Measurements from ENCODE around the gene FAM136A. TPM values are rescaled to one million over a fixed set of nuclear protein-coding genes. Genes with fewer than 3 reads are reported as not detected.

FAM136A gene
- total RNA-seq, 1 experiment from 2014 or later: 39.3 TPM

DNA sequence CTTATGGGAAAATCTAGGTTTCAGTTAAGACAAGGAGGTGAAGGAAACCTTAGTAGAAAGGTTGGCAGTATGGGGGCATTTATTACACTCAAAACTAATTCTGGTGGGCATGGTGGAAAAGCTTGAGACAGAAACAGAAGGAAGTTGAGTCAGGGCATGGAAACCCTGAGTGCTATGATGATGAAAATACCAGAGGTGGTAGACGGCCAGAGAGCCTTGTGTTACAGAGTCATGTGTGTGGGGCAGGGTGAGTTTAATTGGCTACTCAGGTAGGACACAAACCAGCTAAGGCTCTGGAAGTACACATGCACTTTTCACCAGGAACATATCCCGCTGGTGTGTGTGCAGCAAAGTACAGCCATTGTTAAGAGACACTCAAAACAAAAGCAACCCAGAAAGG lies 20.7 kb upstream of the FAM136A start:
- H3K4me2 ChIP-seq: no peak overlapping the region
- intact Hi-C loops (cut with micrococcal nuclease; ENCODE audit: unreplicated experiment): no loop called here
- no peaks in the 10 kb centered on the region for H3K36me3 ChIP-seq (ENCODE audit: low read depth)
- no TSS peak for BruUV-seq (replicated peaks)
- no peak overlapping the region for H3K4me3 ChIP-seq
- no peaks in the 10 kb centered on the region for H4K20me1 ChIP-seq (ENCODE audit: insufficient read depth)
- no peak overlapping the region for H3K27ac ChIP-seq
- no peaks in the 10 kb centered on the region for H3K4me1 ChIP-seq (replicated peaks; ENCODE audit: insufficient read depth)
- DNase-seq: no peak
- H3F3A ChIP-seq (ENCODE audit: insufficient read depth, low read depth): peaks cover 2% of the 10 kb centered on the region; the same call in 1 of the 2 replicates
- TF ChIP-seq, protein P1, sequence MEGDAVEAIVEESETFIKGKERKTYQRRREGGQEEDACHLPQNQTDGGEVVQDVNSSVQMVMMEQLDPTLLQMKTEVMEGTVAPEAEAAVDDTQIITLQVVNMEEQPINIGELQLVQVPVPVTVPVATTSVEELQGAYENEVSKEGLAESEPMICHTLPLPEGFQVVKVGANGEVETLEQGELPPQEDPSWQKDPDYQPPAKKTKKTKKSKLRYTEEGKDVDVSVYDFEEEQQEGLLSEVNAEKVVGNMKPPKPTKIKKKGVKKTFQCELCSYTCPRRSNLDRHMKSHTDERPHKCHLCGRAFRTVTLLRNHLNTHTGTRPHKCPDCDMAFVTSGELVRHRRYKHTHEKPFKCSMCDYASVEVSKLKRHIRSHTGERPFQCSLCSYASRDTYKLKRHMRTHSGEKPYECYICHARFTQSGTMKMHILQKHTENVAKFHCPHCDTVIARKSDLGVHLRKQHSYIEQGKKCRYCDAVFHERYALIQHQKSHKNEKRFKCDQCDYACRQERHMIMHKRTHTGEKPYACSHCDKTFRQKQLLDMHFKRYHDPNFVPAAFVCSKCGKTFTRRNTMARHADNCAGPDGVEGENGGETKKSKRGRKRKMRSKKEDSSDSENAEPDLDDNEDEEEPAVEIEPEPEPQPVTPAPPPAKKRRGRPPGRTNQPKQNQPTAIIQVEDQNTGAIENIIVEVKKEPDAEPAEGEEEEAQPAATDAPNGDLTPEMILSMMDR (conservative IDR thresholded peaks at IDR 0.05): no peak
- TF ChIP-seq EZH2 (IDR thresholded peaks at IDR 0.05; ENCODE audit: low read depth): no peak
- H2AFZ ChIP-seq: no peak overlapping the region
- no peaks in the 10 kb centered on the region for H3K9me2 ChIP-seq (ENCODE audit: insufficient read depth)
- ChIA-PET POLR2A (ENCODE audit: unreplicated experiment) (no interaction called here), CTCF (no interaction called here)
- no peaks in the 10 kb centered on the region for H3K27me3 ChIP-seq (ENCODE audit: insufficient read depth, low read depth)
- H3K9me3 ChIP-seq (ENCODE audit: insufficient read depth, low read depth): no peaks in the 10 kb centered on the region
- no peaks in the 10 kb centered on the region for H3K79me2 ChIP-seq (ENCODE audit: low read depth)

DNA sequence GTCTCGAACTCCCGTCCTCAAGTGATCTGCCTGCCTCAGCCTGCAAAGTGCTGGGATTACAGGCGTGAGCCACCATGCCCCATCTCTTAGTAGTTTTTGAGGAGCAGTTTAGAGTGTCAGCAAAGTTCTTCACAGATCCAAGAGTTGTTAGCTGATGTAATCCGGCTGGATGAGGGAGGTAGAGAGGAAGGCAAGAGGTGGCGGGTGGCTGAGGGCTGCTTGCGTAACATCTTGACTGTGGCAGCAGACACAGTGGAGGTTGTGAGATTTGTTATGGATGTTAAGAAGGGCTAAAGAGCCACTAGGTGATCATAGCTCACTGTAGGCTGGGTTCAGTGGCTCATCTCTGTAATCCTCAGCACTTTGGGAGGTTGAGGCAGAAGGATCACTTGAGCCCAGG lies 19.5 kb upstream of the FAM136A start:
- Histone ChIP-seq H3K9me3 (ENCODE audit: insufficient read depth, low read depth) (no peaks in the 10 kb centered on the region), H3K36me3 (ENCODE audit: low read depth) (no peaks in the 10 kb centered on the region), H3F3A (ENCODE audit: insufficient read depth, low read depth) (no peaks in the 10 kb centered on the region), H3K4me3 (no peak overlapping the region), H3K27me3 (ENCODE audit: insufficient read depth, low read depth) (no peaks in the 10 kb centered on the region), H3K27ac (no peak overlapping the region), H3K4me2 (no peak overlapping the region), H3K9me2 (ENCODE audit: insufficient read depth) (no peaks in the 10 kb centered on the region), H3K79me2 (ENCODE audit: low read depth) (no peaks in the 10 kb centered on the region), H3K4me1 (replicated peaks; ENCODE audit: insufficient read depth) (no peaks in the 10 kb centered on the region), H4K20me1 (ENCODE audit: insufficient read depth) (no peaks in the 10 kb centered on the region), H2AFZ (no peak overlapping the region)
- ChIA-PET POLR2A (ENCODE audit: unreplicated experiment) (no interaction called here), CTCF (interaction anchor here (0.6 kb wide), 1 partner anchor 13 kb away, joined by 3 read pairs; no protein-coding TSS in a partner anchor)
- intact Hi-C loops (cut with micrococcal nuclease; ENCODE audit: unreplicated experiment): no loop called here
- no peak for TF ChIP-seq EZH2 (IDR thresholded peaks at IDR 0.05; ENCODE audit: low read depth)
- no TSS peak for BruUV-seq (replicated peaks)
- no peak for DNase-seq

DNA sequence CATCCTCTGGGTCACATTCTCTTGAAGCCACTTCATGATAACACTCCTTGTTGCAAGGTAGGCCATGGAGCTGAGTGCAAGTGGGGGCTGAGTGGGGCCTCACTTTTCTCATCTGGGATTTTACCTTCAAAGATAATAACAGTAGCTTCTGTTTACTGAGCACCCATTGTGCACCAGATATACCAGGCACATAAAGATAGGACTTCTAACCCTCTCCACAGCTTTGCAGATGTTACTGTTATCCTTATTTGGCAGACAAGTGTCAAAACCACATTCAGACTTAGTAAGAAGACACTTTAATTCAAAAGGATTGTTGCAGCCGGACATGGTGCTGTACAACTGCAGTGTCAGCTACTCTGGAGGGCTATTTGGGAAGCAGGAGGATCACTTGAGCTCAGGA lies 12.8 kb upstream of the FAM136A start:
- H2AFZ ChIP-seq: no peak overlapping the region
- CTCF ChIA-PET: no interaction called here
- H3F3A ChIP-seq (ENCODE audit: insufficient read depth, low read depth): no peaks in the 10 kb centered on the region
- no peak overlapping the region for H3K4me3 ChIP-seq
- H3K4me1 ChIP-seq (replicated peaks; ENCODE audit: insufficient read depth): no peaks in the 10 kb centered on the region
- no peaks in the 10 kb centered on the region for H4K20me1 ChIP-seq (ENCODE audit: insufficient read depth)
- intact Hi-C loops (cut with micrococcal nuclease; ENCODE audit: unreplicated experiment): no loop called here
- H3K79me2 ChIP-seq (ENCODE audit: low read depth): no peaks in the 10 kb centered on the region
- TF ChIP-seq, protein P1 (conservative IDR thresholded peaks at IDR 0.05): no peak
- TF ChIP-seq EZH2 (IDR thresholded peaks at IDR 0.05; ENCODE audit: low read depth): no peak
- no peaks in the 10 kb centered on the region for H3K27me3 ChIP-seq (ENCODE audit: insufficient read depth, low read depth)
- H3K4me2 ChIP-seq: no peak overlapping the region
- no peak overlapping the region for H3K27ac ChIP-seq
- no peaks in the 10 kb centered on the region for H3K9me3 ChIP-seq (ENCODE audit: insufficient read depth, low read depth)
- H3K9me2 ChIP-seq (ENCODE audit: insufficient read depth): no peaks in the 10 kb centered on the region
- POLR2A ChIA-PET (ENCODE audit: unreplicated experiment): no interaction called here
- H3K36me3 ChIP-seq (ENCODE audit: low read depth): no peaks in the 10 kb centered on the region
- BruUV-seq (replicated peaks): no TSS peak
- no peak for DNase-seq

GRCh38 chr2:70312560-70312959 lies 10.7 kb upstream of the FAM136A start:
- Histone ChIP-seq H4K20me1 (ENCODE audit: insufficient read depth) (no peaks in the 10 kb centered on the region), H3K9me3 (ENCODE audit: insufficient read depth, low read depth) (no peaks in the 10 kb centered on the region), H3K79me2 (ENCODE audit: low read depth) (no peaks in the 10 kb centered on the region), H3K27ac (no peak overlapping the region), H3K36me3 (ENCODE audit: low read depth) (no peaks in the 10 kb centered on the region), H2AFZ (no peak overlapping the region), H3K4me3 (no peak overlapping the region), H3K9me2 (ENCODE audit: insufficient read depth) (no peaks in the 10 kb centered on the region), H3F3A (ENCODE audit: insufficient read depth, low read depth) (no peaks in the 10 kb centered on the region), H3K4me1 (replicated peaks; ENCODE audit: insufficient read depth) (no peaks in the 10 kb centered on the region), H3K4me2 (no peak overlapping the region), H3K27me3 (ENCODE audit: insufficient read depth, low read depth) (no peaks in the 10 kb centered on the region)
- ChIA-PET CTCF (no interaction called here), POLR2A (ENCODE audit: unreplicated experiment) (no interaction called here)
- TF ChIP-seq EZH2 (IDR thresholded peaks at IDR 0.05; ENCODE audit: low read depth): no peak
- TF ChIP-seq, protein P1 (conservative IDR thresholded peaks at IDR 0.05): no peak
- intact Hi-C loops (cut with micrococcal nuclease; ENCODE audit: unreplicated experiment): no loop called here
- no peak for DNase-seq
- no TSS peak for BruUV-seq (replicated peaks)

Data from PC-9 (cell line).